HG03039 (cell line): ENCODE results near the gene ATP6V0E2.

ENCODE experiments used
- ATAC-seq: cut with Tn5 transposase; IDR thresholded peaks from one replicate; pipeline ENCODE4 v1.9.1; 2021; ENCODE audit warnings: mild to moderate bottlenecking, moderate library complexity; ENCODE audit not compliant: unreplicated experiment

The ATP6V0E2 gene

GRCh38 chr7:149838224-149838991 lies 35.4 kb upstream of the ATP6V0E2 start, which contains the start of gene ZNF862:
ZNF862 (plus strand) TSS chr7:149838375; CDS start chr7:149838612, 237 bp downstream.
- peak; percentile 99 for ATAC-seq

DNA sequence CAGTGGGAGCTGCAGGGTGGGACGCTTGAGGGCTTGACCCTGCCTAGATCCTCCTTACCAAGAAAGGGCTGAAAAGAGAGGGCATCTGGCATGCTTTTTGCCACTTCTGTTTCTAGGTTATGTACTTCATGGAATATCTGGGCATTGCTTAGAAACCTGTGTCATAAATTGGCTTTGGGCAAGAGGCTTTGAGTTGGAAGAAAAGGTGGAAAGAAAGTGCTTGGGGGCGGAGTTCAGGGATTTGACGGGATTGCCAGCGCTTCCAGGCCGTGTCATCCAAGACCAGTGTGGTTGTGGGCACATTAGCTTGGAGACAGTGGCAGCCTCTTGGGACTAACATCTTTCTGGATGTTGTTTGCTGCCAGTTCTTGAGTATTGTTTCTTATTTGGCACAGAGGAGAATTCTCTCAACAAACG lies 34.8 kb upstream of the ATP6V0E2 start:
- ATAC-seq: no peak

GRCh38 chr7:149839933-149840332 lies 33.8 kb upstream of the ATP6V0E2 start:
- no peak for ATAC-seq

DNA sequence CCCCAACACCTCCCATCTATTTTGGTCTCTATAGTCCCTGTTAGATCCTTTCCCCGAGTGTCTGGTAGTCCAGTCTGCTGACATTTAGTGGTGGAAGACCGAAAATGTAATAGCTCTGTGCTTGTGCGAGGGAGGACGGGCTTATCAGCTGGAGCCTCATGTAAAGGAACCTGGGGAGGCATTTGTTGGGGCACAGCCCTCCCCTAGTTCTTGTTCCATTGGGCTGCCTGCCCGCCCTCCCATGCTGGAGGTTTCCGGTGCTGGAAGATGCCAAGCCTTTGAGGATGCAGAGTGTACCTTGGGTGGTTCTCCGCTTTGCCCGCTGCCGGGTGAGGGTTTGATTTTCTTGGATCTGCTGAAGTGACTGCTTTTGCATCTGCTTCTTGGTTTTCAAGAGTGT lies 30.2 kb upstream of the ATP6V0E2 start:
- ATAC-seq: no peak

DNA sequence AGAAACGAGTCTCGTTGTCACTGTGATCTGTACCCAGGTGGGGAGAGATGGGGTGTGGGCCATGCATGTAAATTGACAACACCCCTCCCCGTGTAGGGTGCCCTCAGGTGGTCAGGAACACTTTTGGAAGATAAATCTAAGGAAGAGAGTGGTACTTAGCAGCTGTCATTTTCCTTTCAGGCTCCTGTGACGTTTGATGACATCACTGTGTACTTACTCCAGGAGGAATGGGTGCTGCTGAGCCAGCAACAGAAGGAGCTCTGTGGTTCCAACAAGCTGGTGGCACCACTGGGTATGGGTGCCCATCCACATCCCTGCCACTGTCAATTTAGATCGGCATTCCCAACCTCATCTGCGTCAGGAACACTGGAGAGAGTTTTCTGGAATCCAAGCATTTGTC lies 29.3 kb upstream of the ATP6V0E2 start:
- no peak for ATAC-seq

GRCh38 chr7:149845257-149845980 lies 28.4 kb upstream of the ATP6V0E2 start:
- no peak for ATAC-seq

- no peak for ATAC-seq
Observed at GRCh38 chr7:149846021-149846420, 27.7 kb upstream of the ATP6V0E2 start.

DNA sequence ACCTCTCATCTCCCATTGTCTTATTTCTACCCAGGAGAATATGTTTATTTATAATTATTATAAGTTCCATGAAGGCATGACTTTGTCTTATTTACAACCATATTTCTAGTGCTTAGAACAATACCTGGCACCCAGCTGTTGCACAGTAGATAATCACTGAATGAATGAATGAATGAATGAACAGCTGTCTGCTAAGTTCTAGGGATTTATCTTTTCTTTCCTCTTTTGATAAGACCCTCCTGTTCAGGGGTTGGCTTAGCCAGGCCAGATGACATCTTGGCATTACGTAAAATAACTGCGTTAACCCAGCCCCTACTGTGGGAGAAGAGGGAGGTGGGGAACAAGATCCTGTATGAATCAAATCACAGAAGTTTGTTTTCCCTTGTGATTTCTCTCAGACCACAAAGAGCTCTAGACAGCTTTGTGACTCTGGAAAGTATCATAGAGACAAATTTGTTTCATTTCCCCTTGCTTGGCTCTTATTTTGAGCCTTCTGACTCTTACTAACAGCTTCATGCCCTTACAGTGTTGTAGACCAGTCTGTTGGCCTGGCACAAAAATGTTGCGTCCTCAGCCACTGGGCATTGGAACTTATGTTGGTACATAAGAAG lies 27.2 kb upstream of the ATP6V0E2 start:
- peak; percentile 65 for ATAC-seq

DNA sequence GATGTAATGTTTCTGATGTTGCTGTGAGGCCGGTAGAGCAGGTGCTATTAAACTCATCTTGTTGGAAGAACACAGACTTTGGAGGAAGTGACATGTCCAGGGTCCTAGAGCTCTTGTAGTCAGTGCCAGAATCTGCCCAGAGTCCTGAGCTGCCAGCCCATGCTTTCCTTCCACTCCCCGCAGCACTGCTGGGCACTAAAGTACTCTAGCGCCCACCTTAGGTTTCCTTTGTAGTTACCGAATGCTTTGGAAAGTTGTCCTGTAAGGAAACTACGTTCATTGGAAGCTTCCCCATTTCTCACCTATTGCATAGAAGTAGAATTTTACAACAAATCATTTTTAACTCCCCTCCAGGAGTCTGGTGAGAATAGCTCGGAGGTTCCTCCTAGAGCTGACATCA lies 24.6 kb upstream of the ATP6V0E2 start:
- no peak for ATAC-seq

GRCh38 chr7:149850007-149850594 lies 23.7 kb upstream of the ATP6V0E2 start:
- no peak for ATAC-seq

DNA sequence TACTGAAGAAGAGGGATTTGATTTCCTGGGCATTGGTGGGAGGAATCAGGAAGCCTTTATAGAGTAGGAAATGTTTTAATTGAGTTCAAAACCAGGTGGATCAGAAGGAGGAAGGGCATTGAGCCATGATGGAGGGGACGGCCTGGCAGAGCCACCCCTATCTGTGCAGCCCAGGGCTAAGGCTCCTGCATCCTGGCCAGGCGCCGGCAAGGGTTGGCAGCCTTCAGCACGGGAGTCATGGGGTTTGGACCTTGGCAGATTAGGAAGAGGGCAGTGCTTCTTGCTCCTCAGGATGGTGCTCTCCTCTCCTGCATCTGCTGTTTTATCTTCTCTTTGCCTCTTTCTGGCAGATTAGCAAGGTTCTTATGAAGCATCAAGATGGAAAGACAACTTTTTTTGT lies 23.1 kb upstream of the ATP6V0E2 start:
- no peak for ATAC-seq

GRCh38 chr7:149851449-149851848 lies 22.3 kb upstream of the ATP6V0E2 start:
- ATAC-seq: no peak

- ATAC-seq: no peak
Observed at GRCh38 chr7:149853157-149853556, 20.6 kb upstream of the ATP6V0E2 start.

DNA sequence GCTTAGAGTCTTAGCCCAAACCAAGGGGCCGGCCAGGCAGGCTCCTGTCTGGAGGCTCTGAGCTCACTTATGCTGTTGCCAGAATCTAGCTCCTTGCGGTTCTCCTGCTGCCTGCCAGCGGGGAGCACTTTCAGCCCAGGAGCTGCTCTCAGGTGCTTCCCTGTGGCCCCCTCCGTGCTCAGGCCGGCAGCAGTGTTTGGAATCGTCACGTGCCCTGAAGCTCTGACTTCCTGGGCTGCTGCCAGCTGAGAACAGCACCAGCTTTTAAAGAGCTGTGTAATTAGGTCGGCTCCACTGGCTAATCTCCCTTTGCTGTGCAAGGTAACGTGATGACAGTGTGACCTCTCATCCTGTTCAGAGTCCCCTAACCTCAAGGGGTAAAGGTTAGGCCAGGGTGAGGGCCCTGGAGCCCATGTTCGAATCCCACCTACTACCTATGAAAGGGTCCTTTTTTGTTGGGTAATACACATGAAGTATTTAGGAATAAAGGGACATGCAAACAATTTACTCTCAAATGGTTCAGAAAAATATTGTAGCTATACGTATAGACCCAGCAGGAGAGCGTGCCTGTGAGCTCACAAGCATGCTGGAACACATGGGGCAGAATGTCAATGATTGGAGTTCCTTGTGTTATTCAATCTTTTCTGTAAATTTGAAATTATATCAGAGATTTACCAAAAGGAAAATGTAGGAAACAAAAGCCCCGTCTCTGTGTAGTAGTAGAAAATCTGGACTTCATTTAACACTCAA lies 19.0 kb upstream of the ATP6V0E2 start:
- no peak for ATAC-seq

GRCh38 chr7:149855361-149856305 lies 18.1 kb upstream of the ATP6V0E2 start:
- no peak for ATAC-seq

DNA sequence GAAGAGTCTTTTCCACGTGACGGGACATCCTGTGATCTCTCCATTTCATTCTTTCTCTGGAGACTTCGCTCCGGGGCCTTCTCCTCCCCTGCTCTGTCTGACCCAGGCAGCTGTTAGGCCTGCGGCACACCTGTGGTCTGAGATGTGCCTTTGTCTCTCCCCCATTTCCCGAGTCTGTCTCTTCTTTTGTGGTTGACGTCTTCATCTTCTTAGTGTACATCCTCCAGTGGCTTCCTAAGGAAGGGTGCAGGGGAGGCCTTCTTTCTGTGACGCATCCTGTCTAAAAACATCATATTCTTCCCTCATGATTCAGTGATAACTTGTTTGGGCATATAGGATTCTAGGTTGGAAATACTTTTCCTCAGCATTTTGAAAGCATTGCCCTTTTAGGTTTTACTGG lies 17.2 kb upstream of the ATP6V0E2 start:
- ATAC-seq: no peak

DNA sequence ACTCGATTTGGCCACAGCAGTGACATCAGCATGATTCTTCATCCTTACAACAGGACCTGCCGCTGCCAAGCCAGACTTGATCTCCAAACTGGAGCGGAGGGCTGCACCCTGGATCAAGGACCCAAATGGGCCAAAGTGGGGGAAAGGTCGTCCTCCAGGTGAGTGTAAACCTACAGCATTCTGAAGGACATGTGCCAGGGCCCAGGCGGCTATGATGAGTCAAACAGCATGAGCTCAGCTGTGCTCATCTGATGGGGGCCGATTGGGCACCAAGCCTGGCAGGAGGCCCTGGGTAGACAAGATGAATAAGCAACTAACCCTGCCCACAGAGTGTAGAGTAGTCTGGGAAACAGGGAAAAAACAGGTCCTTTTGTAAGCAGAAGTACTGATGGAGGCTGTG lies 14.4 kb upstream of the ATP6V0E2 start:
- ATAC-seq: no peak

- ATAC-seq: no peak
Observed at GRCh38 chr7:149859876-149860275, 13.9 kb upstream of the ATP6V0E2 start.

GRCh38 chr7:149860821-149861727 lies 12.7 kb upstream of the ATP6V0E2 start:
- ATAC-seq: no peak
